Activated CD4-positive, CD25-positive, alpha-beta regulatory T cell treated with anti-CD3 and anti-CD28 coated beads, Interleukin-2, amount 50 U/mL, for 72 hours (primary cell): ENCODE data around the gene CCDC13.

ENCODE experiments used
- DNase-seq: peaks from one replicate; pipeline ENCODE4 v3.0.0; 2021

The CCDC13 gene

DNA sequence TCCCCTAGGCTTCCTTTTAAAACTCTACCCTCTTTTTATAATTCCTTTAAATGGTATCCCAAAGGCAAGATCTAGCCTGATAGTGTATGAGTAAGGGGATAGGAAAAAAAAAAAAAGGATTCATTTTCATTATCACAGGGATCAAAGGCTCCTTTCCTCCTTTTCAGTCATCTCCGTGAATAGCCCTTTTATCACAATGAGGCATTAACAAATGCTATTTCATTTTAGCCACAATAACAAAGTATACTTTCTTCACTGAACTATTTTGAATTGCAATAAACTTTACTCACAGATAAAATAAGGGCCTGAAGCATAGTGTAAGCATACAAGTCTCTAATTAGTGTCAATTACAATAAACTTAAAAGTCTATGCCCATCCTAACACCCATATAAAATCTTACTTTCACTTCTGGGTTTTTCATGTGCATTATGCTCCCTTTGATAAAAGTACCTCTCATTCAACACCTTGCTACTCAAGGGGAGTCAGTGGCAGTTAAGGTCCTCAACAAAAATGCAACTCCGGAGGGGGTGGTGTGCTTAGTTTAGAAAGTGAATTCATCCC, 22.6 kb upstream of the CCDC13 start:
- DNase-seq, result no peak

GRCh38 chr3:42790714-42791229, 17.7 kb upstream of the CCDC13 start:
- no peak for DNase-seq

DNA sequence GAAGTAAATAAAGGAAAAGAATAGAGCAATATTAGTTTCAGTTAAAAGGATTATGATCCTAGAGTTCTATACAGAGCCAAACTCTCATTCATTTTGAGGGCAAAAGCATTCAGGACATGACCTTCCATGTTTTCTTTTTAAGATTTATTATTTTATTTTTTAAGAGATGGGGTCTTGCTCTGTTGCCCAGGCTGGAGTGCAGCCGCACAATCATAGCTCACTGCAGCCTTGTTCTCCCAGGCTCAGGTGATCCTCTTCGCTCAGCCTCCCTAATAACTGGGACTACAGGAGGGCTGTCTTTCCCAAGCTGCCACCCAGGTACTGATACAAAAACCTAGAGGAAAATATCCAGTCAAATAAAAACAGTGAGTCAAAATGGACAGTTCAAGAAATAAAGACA, 13.6 kb upstream of the CCDC13 start:
- DNase-seq, result no peak

DNA sequence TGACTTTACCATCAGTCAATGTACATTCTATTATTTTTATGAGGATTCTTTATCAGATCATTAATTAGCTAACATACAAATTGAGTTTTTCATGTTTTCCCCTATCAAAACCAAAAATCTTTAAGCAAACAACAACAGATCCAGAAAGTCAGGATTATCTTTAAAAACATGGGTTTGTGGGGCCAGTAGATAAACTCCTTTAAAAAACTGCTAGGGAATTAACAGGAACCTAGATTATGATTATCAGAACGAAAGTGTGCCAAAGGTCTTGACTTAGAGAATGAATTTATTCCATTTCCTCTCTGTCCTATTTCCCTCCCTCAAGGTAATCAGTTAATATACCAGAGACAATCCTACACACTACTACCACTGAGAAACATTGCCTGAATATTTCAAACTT, 13.2 kb upstream of the CCDC13 start:
- DNase-seq, result no peak

GRCh38 chr3:42780892-42781700, 8.0 kb upstream of the CCDC13 start:
- DNase-seq, result no peak

GRCh38 chr3:42780398-42780797, 7.3 kb upstream of the CCDC13 start:
- no peak for DNase-seq

DNA sequence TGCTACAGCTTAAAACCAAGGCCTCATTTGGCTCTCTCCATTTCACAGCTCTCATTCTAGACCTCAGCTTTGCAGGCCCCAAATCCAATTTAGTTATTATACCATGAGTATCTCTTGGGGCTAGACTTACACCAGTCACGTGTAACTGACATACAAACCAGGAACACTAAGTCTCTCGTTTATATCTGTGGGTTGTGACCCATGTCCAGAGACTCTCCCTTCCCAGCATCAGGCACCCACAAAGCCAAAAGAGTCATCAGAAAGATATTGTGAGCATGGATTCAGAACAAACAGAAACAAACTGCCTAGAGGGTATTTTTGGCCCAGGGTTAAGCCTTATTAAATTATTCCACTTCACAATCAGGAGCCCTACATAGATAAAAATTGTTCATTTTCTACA, 5.6 kb upstream of the CCDC13 start:
- DNase-seq, result no peak

GRCh38 chr3:42773409-42773751, 327 bp upstream of the CCDC13 start:
- DNase-seq, result no peak

- no peak for DNase-seq
These were observed 1.8 kb downstream of the CCDC13 start for GRCh38 chr3:42771271-42771670.

DNA sequence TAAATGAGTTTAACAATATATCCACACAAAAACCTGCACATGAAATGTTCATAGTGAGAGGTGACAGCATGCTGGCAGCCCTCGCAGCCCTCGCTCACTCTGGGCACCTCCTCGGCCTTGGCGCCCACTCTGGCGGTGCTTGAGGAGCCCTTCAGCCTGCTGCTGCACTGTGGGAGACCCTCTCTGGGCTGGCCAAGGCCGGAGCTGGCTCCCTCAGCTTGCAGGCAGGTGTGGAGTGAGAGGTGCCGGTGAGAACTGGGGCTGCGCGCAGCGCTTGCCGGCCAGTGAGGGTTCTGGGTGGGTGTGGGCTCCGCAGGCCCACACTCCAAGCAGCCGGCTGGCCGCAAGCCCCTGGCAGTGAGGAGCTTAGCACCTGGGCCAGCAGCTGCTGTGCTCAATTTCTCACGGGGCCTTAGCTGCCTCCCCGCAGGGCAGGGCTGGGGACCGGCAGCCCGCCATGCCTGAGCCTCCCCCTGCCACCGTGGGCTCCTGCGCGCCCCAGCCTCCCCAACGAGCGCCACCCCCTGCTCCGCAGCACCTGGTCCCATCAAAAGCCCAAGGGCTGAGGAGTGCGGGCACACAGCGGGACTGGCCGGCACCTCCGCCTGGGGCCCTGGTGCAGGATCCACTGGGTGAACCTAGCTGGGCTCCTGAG, 3.4 kb downstream of the CCDC13 start:
- no peak for DNase-seq

GRCh38 chr3:42764561-42765295, 8.3 kb downstream of the CCDC13 start:
- no peak for DNase-seq

DNA sequence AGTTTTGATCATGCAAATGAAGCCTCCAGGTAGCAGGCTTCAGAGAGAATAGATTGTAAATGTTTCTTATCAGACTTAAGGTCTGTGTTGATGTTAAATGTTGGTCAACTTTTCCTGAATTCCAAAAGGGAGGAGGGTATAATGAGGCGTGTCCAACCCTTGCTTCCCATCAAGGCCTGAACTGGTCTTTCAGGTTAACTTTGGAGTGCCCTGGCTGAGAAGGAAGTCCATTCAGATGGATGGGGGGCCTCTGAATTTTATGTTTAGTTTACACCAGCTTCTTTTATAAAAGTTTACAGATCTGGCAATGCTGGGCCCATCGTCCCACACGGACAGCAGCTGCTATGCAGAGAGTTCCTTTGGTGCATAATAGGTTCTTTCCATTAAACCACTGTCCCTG, 8.9 kb downstream of the CCDC13 start:
- no peak for DNase-seq

DNA sequence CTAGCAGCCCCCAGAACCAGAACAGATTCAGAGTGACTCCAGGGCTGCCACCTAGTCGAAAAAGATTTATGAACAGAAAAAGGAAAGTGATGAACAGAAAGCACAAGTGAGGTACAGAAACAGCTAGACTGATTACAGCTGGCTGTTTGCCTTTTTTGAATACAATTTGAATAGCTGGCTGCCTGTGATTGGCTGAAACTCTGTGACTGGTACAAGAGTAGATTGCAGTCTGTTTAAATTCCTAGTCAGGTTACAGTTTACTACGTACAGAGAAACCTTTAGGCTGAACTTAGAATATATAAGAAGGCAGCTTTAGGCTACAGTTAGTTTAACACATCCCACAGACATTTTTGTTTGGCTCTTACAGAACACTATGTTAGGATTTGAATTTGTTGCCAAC, 10.0 kb downstream of the CCDC13 start:
- no peak for DNase-seq

DNA sequence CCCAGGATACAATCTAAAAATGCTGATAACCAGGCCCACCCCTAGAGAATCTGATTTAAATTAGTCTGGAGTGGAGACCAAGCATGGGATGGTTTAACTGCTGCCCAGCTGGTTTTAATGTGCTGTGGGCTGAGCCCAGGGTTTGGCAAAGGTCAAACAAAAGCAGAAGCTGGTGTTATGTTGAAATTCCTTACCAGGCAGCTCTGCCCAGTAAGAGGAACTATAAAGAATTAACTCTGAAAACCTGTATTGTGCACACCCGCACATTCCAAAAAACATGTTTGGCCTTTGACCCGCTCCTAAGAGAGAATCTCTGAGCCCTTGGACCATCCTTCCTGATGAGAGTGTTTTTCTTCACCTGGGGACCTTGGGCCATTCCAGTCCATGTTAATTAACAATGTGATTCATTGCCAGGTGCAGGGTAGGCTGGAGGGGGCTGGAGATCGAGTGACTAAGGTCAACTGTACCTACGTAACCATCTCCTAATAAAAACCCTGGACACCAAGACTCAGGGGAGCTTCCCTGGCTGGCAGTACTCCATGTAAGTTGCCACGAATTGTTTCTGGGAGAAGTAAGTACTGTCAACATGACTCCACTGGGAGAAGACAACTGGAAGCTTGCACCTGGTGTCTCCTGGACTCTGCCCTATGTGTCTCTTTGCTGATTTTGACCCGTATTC, 10.9 kb downstream of the CCDC13 start:
- DNase-seq, result no peak

DNA sequence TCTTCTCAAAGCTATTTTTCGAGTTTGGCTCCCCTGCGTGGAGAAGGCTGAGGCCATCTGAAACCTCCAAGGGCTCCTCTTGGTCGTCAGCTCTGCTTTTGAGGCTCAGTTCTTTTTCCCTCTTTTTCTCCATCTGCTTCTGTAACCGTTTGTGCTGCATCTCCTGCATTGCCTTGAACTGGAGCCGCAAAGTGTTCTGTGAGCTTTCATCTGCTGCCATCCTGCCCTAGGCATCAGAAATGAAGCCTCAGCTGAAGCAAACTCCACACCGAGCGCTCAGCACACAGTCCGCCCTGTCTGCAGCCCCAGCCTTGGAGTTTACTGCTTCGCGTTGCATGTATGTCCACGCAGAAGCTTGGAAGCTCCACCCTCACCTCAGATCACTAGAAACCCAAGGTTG, 14.9 kb downstream of the CCDC13 start:
- no peak for DNase-seq

- DNase-seq, result no peak
These were observed 16.3 kb downstream of the CCDC13 start for GRCh38 chr3:42756681-42757213.

GRCh38 chr3:42755681-42756578, 17.1 kb downstream of the CCDC13 start:
- DNase-seq, result no peak

- DNase-seq, result no peak
These were observed 19.3 kb downstream of the CCDC13 start for GRCh38 chr3:42753757-42754156.

DNA sequence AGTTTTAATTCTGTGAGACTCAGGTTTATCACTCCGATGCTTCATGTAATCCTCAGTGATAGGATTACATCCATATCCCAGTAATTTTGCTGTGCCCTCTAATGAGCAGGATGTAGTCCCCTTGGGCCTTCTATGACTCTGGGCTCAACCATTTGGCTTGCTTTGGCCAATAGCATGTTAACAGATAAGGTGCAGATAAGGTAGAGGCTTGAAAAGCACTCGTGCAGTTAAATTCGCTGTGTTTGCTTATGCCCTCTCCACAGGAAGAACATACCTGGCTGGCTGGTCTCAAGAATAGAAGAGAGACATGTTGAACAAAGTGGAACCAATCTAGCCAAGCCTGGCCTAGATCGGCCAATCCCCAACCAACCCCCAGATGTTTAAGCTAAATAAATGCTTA, 20.1 kb downstream of the CCDC13 start:
- no peak for DNase-seq

- no peak for DNase-seq
These were observed 20.6 kb downstream of the CCDC13 start for GRCh38 chr3:42752441-42752840.

- DNase-seq, result no peak
These were observed 21.4 kb downstream of the CCDC13 start for GRCh38 chr3:42751609-42752008.

DNA sequence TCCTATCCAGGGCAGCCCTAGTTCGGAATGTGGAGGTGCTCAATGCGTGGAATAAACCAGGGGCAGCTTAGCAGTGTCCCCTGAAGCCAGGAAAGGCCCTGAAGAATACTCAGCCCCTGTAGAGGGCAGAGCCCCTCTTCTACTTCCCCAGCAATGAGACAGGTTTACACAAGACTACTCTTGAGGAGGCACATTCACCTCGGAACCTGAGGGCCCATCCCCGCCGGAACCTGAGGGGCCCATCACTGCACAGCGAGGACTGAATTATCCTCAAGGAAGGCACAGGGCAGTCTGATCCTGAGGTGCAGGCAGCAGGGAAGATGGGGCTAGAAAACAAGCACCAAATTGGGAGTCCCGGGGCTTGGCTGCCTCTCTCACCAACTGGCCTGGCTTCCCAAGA, 22.2 kb downstream of the CCDC13 start:
- no peak for DNase-seq
